Suppressor macrophage (primary cell): ENCODE measurements around the gene IQCM.
A peak's percentile ranks its signal among the peaks of the same experiment; 100 is the strongest.

ENCODE experiments used
- DNase-seq, 4 experiments: peaks; one replicate each; pipeline ENCODE4 v3.0.0-alpha.2; 2020 to 2022

IQCM gene

GRCh38 chr4:149768477-149768876, 47.2 kb downstream of the IQCM start:
- DNase-seq: no peak

GRCh38 chr4:149766135-149766534, 49.5 kb downstream of the IQCM start:
- DNase-seq: no peak

GRCh38 chr4:149765630-149766029, 50.0 kb downstream of the IQCM start:
- DNase-seq: no peak

GRCh38 chr4:149755969-149756368, 59.7 kb downstream of the IQCM start:
- DNase-seq: no peak

- no peak for DNase-seq
Measured at GRCh38 chr4:149754526-149754925, 61.1 kb downstream of the IQCM start.

GRCh38 chr4:149752729-149753128, 62.9 kb downstream of the IQCM start:
- DNase-seq: no peak

GRCh38 chr4:149751174-149751573, 64.5 kb downstream of the IQCM start:
- DNase-seq: no peak

- DNase-seq: no peak
Measured at GRCh38 chr4:149749784-149750183, 65.9 kb downstream of the IQCM start.

- DNase-seq: no peak
Measured at GRCh38 chr4:149747646-149748045, 68.0 kb downstream of the IQCM start.

GRCh38 chr4:149746276-149746675, 69.4 kb downstream of the IQCM start:
- no peak for DNase-seq

- DNase-seq: no peak
Measured at GRCh38 chr4:149741186-149741831, 74.3 kb downstream of the IQCM start.

GRCh38 chr4:149738156-149738555, 77.5 kb downstream of the IQCM start:
- DNase-seq: peak in 2 of 4 experiments; percentile 1 to 7

GRCh38 chr4:149735796-149736195, 79.8 kb downstream of the IQCM start:
- no peak for DNase-seq

- no peak for DNase-seq
Measured at GRCh38 chr4:149728444-149728843, 87.2 kb downstream of the IQCM start.

GRCh38 chr4:149727663-149728062, 88.0 kb downstream of the IQCM start:
- DNase-seq: no peak

GRCh38 chr4:149723065-149723464, 92.6 kb downstream of the IQCM start:
- DNase-seq: no peak

- DNase-seq: no peak
Measured at GRCh38 chr4:149719806-149720205, 95.8 kb downstream of the IQCM start.

GRCh38 chr4:149719357-149719756, 96.3 kb downstream of the IQCM start:
- DNase-seq: no peak

GRCh38 chr4:149718500-149718899, 97.1 kb downstream of the IQCM start:
- no peak for DNase-seq

GRCh38 chr4:149716728-149717127, 98.9 kb downstream of the IQCM start:
- DNase-seq: no peak

GRCh38 chr4:149715822-149716585, 99.6 kb downstream of the IQCM start:
- DNase-seq: no peak

- no peak for DNase-seq
Measured at GRCh38 chr4:149713031-149713430, 102.6 kb downstream of the IQCM start.

GRCh38 chr4:149711593-149712365, 103.9 kb downstream of the IQCM start:
- DNase-seq: no peak

GRCh38 chr4:149709640-149710039, 106.0 kb downstream of the IQCM start:
- DNase-seq: no peak
